NCI-H1436 treated with DMSO at 0.1 percent for 48 hours (cell line): Measurements from ENCODE around the gene METAP1.
"Not testable (repeated sequence)": the region's sequence is repeated elsewhere in the genome, so short reads cannot be mapped to it uniquely, and the experiment has no call there.

Experiments
- DNase-seq: peaks from one replicate; lab custom pipeline; 2025; lab: John Stamatoyannopoulos, UW

The METAP1 gene

DNA sequence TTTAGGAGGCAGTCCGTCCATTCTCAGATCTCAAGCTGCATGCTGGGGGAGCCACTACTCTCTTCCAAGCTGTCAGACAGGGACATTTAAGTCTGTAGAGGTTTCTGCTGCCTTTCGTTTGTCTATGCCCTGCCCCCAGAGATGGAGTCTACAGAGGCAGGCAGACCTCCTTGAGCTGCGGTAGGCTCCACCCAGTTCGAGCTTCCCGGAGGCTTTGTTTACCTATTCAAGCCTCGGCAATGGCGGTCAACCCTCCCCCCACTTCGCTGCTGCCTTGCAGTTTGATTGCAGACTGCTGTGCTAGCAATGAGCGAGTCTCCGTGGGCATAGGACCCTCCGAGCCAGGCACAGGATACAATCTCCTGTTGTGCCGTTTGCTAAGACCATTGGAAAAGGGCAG lies 103.8 kb downstream of the METAP1 start:
- DNase-seq = no peak

DNA sequence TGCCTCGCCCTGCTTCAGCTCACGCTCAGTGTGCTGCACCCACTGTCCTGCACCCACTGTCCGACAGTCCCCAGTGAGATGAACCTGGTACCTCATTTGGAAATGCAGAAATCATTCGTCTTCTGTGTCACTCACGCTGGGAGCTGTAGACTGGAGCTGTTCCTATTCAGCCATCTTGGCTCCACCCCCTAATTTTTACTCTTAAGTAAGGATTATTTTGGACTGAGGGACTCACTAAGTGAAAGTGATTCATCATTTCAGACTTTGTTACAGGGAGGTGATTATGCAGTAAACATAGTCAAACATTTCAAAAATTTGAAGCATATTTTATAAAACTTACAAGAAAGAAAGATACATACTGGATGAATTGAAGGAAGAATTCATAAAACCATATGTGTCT lies 104.3 kb downstream of the METAP1 start:
- DNase-seq = not testable (repeated sequence)

DNA sequence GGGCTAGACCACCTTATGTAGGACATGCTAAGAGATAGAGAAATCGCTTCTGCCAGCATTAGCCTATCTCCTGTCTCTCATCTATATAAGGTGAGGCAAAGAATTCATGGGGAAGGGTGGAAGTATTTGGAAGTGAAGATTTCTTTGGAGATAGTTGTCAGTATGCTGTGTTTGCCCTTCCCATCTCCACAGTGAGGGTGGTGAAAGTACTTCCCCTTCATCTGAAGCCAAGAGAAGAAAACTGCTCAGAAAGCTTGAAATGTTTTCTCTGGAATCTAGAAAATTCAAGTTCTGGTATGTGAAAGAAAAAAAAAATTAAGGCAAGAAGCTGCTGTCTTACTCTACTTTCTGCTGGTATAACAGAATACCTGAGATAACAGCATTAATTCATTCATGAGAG lies 105.4 kb downstream of the METAP1 start:
- no peak for DNase-seq

DNA sequence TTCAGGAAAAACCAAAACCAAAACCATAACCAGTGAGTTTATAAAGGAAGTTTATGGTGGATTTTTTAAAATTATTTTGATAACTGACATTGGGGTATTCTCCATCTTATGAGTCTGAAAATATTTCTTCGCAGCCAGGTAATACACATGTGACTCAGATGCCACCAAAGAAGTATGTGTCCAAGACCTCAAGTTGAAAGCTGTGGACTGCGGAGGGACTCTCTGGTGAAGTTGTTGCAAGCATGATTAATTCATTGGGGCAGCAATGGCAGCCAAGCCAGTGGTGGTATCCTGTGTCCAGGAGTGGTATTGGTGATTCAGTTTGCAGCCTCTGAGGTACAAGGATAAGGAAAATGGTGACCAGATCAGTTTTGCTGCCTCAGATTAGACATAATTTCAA lies 107.1 kb downstream of the METAP1 start:
- no peak for DNase-seq

DNA sequence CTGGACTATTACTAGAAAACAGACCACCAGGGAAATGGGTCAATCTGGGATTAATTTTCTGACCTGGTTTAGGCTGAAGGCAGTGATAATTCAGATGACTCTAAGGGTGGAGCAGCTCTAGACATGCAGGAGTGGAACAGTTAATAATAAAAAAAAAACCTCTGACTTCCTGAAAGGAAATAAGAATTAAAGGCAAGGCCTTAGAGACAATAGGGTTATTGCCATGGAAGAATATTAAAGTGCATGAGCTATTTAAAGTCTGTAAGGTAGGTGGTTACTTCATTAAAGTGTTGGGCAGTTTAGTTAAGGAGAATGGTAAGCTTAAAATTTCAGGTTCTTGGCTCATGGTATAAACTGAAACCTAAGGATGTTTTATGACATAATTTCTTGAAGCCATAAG lies 107.6 kb downstream of the METAP1 start:
- no peak for DNase-seq

DNA sequence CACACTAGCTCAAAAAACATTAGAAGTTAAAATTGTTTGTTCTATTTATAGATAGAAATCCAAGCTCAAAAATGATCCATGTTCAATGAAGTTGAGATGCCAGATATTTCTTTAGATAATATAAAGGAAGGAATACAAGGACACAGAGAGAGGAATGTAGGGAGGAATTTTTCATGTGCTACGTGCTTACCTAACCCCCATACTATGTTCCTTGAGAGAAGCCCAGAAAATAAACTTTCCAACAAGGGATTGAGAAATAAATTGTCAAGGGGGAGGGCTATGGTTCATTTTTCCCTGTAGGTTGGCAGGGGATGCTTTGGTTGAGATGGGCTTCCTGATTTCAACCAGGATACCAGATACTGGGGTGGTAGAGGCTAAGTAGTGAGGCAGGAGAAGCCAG lies 108.6 kb downstream of the METAP1 start:
- DNase-seq = no peak

DNA sequence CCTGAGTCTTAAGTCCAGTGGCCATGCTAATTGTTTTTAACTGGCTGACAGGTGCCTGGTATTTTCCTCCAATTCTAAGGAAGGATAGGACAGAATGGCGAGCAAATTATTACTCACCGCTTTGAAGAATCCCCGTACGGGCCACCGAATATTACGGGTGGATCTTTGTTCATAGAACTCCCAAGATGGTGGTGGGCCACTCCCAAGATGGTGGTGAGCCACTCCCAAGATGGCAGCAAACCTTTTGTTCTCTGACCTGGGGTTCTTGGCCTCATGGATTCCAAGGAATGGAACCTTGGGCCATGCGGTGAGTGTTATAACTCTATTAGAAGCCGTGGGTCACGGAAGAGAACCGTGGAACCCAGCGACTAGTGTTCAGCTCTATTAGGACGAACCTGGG lies 113.8 kb downstream of the METAP1 start:
- not testable (repeated sequence) for DNase-seq
